T-helper 2 cell (primary cell): ENCODE measurements around the gene HAUS8.
A peak's percentile ranks its signal among the peaks of the same experiment; 100 is the strongest.

Experiments used
- DNase-seq, 5 experiments: peaks; one replicate each; pipeline versions ENCODE4 v3.0.0 to v3.0.0-alpha.2; 2012 to 2022

The HAUS8 gene

DNA sequence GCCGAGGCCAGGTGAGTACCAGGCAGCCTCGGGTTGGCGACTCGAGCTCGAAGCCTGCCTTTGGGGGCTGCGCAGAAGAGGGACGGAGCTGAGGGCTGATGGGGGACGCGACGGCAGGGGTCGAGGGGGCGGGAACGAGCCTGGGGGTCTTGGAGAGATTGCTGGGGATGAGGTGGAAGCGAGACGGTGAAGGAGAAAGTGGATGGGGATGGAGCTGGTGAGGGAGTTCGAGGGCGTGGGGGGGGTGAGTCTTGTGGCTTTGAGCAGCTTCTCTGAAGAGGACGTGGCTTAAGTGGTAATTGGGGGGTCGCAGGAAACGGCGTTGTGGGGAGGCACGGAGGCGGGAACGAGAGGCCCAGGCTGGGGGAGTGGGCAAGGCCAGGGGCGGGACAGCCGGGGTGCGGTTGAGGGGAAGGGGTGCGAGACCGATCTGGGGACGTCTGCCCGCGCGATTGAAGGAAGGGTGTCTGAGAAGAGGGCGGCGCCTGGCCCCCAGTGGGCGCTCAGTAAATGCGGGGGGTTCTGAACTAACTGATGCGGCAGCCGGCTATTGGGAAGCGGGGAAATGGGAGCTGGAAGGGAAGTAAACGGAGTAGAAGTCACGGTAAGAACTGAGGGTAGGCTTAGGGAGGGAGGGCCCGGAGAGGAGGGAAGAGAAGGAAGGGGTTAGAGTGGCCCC is 751 bp upstream of the HAUS8 start:
- peak; percentile 14 to 76 (median 46) for DNase-seq

- no peak for DNase-seq
These were observed 618 bp downstream of the HAUS8 start for GRCh38 chr19:17074634-17075034.

GRCh38 chr19:17073869-17074633 is 1.2 kb downstream of the HAUS8 start:
- peak in 2 of 5 experiments; percentile 30 to 46 for DNase-seq

GRCh38 chr19:17070912-17071311 is 4.3 kb downstream of the HAUS8 start:
- DNase-seq = no peak

- no peak for DNase-seq
These were observed 4.8 kb downstream of the HAUS8 start for GRCh38 chr19:17070421-17070820.

- no peak for DNase-seq
These were observed 6.1 kb downstream of the HAUS8 start for GRCh38 chr19:17069193-17069592.

DNA sequence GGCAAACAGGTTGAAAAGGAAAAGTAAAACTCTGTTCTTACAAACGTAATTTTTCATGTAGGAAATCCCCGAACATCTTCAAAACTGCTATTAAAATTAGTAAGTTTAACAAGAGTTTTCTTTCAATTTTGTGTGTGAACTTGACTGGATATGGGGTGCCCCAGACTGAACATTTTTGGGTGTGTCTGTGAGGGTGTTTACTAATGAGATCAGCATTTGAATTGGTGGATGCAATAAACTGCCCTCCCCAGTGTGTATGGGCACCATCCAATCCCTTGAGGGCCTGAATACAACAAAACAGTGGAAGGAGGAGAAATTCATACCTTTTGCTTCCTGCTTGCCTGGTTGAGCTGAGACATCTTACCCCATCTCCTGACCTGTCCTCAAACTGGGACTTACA is 11.8 kb downstream of the HAUS8 start:
- no peak for DNase-seq

DNA sequence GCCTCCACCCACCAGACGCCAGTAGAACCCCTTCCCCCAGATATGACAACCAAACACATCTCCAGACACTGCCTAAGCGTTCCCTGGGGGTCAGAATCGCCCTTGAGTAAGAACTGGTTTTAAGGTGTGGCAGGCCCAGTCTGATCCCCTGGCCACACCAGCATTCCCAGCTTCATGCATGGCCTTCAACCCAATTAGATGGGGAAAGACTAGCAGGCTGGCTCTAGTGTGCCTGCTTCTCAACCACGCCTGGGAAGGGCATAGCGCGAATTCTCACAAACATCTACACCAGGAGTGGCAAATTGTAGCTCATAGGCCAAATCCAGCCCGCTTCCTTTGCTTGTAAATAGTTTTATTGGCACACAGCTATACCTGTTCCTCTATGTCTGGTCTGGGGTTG is 13.6 kb downstream of the HAUS8 start:
- no peak for DNase-seq

- no peak for DNase-seq
These were observed 14.0 kb downstream of the HAUS8 start for GRCh38 chr19:17061205-17061604.

DNA sequence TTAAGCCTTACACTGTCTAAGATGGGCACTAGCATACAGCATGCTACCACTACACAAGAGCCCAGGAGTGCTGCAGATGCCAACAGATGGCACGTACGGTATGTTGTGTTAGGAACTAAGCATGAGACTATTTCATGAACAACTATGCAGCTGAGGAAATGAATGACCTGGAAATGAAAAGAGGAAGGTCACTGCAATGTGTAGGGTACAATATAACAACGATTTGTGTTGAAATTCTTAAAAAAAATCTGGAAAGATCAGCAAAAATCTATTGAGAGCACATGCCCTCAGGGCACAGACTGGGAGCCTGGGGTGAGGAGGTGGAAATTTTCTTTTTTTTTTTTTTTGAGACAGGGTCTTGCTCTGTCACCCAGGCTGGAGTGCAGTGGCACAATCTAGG is 14.4 kb downstream of the HAUS8 start:
- no peak for DNase-seq

DNA sequence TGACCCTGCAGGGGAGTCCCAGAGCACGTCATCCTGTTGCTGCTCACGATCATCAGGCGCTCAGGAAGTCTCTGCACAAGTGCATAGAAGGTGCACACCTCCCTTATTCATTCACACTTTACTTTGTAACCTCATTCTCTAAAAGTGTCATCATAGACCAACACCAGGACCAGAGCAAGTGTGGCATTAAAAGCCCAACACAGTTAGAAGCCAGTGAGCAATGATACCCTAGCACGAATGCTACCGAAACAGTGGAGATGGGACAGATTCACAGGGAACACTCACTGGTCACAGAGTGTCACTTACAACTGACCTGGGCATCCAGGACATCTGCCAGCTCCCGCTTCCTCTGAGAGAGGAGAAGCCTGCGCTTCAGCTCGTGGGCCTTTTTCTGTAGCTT is 17.0 kb downstream of the HAUS8 start:
- no peak for DNase-seq

- DNase-seq = no peak
These were observed 19.6 kb downstream of the HAUS8 start for GRCh38 chr19:17055636-17056035.

DNA sequence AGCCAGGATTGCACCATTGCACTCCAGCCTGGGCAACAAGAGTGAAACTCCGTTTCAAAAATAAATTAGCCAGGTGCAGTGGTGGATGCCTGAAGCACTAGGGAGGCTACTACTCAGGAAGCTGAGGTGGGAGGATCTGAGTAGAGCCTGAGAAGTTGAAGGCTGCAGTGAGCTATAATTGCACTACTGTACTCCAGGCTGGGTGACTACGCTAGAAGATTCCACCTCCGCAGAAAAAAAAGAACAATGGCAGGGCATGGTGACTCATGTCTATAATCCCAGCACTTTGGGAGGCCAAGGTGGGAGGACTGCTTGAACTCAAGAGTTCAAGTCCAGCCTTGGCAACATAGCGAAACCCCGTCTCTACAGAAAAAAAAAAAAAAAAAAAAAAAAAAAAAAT is 20.5 kb downstream of the HAUS8 start:
- no peak for DNase-seq

GRCh38 chr19:17052439-17052838 is 22.8 kb downstream of the HAUS8 start:
- DNase-seq = peak in 2 of 5 experiments; percentile 19 to 35

GRCh38 chr19:17049711-17050280 is 25.5 kb downstream of the HAUS8 start:
- no peak for DNase-seq

DNA sequence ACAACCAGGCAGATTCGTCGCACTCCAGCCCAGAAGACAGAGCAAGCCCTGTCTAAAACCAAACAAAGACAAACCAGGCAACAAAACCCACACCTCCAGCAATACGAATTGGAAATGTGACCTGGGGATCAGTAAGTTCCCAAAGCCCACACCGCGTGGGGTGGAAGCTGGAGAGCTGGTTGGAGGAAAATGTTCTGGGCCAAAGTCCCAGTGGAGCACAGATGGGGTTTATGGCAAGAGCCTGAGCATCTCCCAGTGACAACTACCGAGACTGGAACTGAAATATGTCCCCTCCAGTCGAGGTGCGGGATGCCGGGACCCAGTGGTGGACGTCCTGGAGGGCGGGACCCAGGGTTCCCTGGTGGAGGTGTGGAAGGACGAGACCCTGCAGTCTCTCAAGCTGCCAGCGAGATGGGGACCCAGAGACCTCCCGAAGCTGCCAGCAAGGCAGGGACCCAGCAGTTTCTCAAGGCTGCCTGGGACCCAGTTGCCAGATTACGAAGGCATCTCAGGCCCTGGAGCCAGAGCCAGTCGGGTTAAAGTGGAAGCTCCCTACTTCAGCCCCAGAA is 26.3 kb downstream of the HAUS8 start:
- no peak for DNase-seq

DNA sequence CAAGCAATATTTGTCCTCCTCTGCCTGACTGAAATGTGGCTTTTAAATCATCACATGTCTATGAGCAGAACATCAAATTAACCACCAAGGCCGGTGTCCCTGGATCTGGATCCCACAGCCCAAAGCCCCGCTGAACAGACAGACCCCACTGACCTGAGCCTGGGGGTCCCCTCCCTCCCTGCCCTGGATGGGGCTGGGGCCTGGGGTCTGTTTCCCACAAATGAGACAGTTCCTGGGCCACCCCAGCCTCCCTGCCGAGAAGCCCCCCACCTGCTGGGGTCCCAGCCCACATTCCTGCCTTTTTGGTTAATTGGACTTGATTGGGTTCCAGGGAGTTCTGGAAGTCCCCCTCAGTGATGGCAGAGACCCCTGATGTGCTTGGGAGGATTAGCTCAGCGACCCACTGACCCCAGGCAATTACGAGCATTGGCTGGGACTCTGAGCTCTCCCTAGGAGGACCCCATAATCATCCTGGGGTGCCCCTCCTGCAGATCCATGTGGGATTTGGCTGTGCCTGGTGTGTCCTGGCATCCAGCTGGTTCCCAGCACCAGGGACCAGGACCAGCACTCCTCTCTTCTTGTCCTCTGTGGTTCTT is 29.2 kb downstream of the HAUS8 start:
- DNase-seq = no peak

- DNase-seq = no peak
These were observed 31.5 kb downstream of the HAUS8 start for GRCh38 chr19:17043744-17044143.

GRCh38 chr19:17041976-17042375 is 33.3 kb downstream of the HAUS8 start:
- DNase-seq = no peak

- no peak for DNase-seq
These were observed 37.2 kb downstream of the HAUS8 start for GRCh38 chr19:17037966-17038500.

GRCh38 chr19:17037184-17037583 is 38.1 kb downstream of the HAUS8 start:
- DNase-seq = no peak

DNA sequence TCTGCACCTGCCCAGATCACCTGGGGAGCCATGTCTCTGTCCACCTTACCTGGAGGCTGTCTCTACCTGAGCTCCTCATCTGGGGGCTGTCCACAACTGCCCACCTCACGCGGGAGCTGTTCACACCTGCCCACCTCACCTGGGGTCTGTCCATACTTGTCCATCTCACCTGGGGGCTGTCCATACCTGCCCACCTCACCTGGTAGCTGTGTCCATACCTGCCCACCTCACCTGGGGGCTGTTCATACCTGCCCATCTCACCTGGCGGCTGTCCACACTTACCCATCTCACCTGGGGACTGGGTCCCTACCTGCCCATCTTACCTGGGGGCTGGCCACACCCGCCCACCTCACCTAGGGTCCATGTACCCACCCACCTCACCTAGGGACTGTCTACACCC is 38.6 kb downstream of the HAUS8 start:
- DNase-seq = no peak

DNA sequence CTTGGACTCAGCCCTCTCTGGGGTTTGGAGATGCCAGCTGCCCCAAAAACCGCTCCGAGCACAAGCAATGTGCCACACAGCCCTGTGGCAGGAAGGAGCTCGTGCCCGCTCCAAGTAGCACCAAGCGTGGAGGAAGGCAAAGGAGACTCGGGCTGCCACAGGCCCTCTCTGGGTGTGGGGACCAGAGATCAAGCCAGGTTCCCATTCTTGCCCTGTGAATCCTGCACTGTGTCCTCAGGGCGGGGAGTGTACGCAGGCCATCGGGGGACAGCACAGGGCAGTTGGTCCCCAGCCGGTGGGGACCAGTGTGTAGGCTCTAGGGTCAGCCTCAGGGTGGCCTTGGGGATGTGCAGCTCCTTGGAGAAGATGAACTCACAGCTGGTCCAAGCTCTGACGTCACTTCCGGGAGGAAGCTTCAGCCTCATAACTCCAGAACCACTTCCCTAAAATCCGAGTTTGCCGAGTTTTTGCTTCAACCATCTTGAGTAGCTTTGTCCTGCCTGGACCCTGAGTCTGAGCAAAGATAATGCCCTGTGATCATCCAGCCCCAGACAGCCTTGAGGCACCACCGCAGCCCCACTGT is 39.3 kb downstream of the HAUS8 start:
- DNase-seq = no peak
